K562 (cell line): ENCODE results near the gene ZBTB8B. TPM values are rescaled to one million over a fixed set of nuclear protein-coding genes. Genes with fewer than 3 reads are reported as not detected.

Experiments used
- BDP1 ChIP-seq: IDR thresholded peaks from 3 replicates; pipeline ENCODE4 v1.6.1; 2011; ENCODE audit not compliant: insufficient read length, insufficient read depth
- CCNT2 ChIP-seq: IDR thresholded peaks from 2 replicates; pipeline ENCODE4 v1.6.1; 2011; ENCODE audit warnings: borderline replicate concordance, low read depth, mild to moderate bottlenecking, moderate library complexity, mixed read lengths, low read length; ENCODE audit not compliant: insufficient read length; ENCODE audit errors: extremely low read depth
- CREB1 ChIP-seq, 2 experiments: sonication (generic) in 1 of 2; formaldehyde crosslinking in 1 of 2; IDR thresholded peaks; 2 replicates each; pipeline versions ENCODE4 v1.6.1 to v1.8.0; 2012 to 2022; ENCODE audit warnings: inconsistent platforms in 1 of 2, mild to moderate bottlenecking in 1 of 2, missing genetic modification reagents in 1 of 2, moderate library complexity in 1 of 2
- ETV5 ChIP-seq: sonication (generic); formaldehyde crosslinking; IDR thresholded peaks from 2 replicates; pipeline ENCODE4 v1.4.0; 2020; ENCODE audit warnings: low read depth, mild to moderate bottlenecking, missing genetic modification reagents
- KLF1 ChIP-seq: fragments of 450-650 bp; IDR thresholded peaks from 2 replicates; pipeline ENCODE4 v1.6.1; 2016; ENCODE audit warnings: missing genetic modification characterization, missing compliant biosample characterization
- RBM17 ChIP-seq: fragments of 200-400 bp; formaldehyde crosslinking; IDR thresholded peaks from 2 replicates; pipeline ENCODE4 v1.6.1; 2017; ENCODE audit warnings: low read depth, mild to moderate bottlenecking, low read length, borderline replicate concordance
- SAFB ChIP-seq: fragments of 200-400 bp; formaldehyde crosslinking; IDR thresholded peaks from 2 replicates; pipeline ENCODE4 v1.6.1; 2017; ENCODE audit warnings: low read depth, low read length, borderline replicate concordance
- SOX6 ChIP-seq: fragments of 450-650 bp; IDR thresholded peaks from 2 replicates; pipeline ENCODE4 v1.6.1; 2014; ENCODE audit warnings: mild to moderate bottlenecking
- ZBTB1 ChIP-seq: sonication (generic); formaldehyde crosslinking; IDR thresholded peaks from 2 replicates; pipeline ENCODE4 v1.8.1; 2023; ENCODE audit warnings: missing genetic modification reagents, low read depth, mild to moderate bottlenecking, borderline replicate concordance
- ZNF12 ChIP-seq: sonication (generic); formaldehyde crosslinking; IDR thresholded peaks from 2 replicates; pipeline ENCODE4 v1.4.0; 2020; ENCODE audit warnings: mild to moderate bottlenecking, missing genetic modification reagents
- ZNF253 ChIP-seq: fragments of 250-450 bp; sonication (Bioruptor Pico); conservative IDR thresholded peaks from 2 replicates; pipeline ENCODE4 v1.6.1; 2021; ENCODE audit warnings: mild to moderate bottlenecking
- ZNF830 ChIP-seq: fragments of 250-450 bp; sonication (Bioruptor Pico); IDR thresholded peaks from 2 replicates; pipeline ENCODE4 v1.5.0; 2021; ENCODE audit warnings: mild to moderate bottlenecking
- ZSCAN29 ChIP-seq: fragments of 450-650 bp; IDR thresholded peaks from 2 replicates; pipeline ENCODE4 v1.6.1; 2017
- polyA plus RNA-seq, 8 experiments: library from polyadenylated mRNA; depleted of rRNA in 4 of 8; stranded (reverse) in 5 of 8; unstranded in 3 of 8; fragments of >200 nt; fragmentation: Nextera tagmentation in 2 of 8; fragmentation: Illumina TruSeq in 1 of 8; extraction: Ambion mirVana in 2 of 8; extraction: Trizol in 1 of 8; gene quantifications; 2 replicates each; pipeline versions ENCODE4 v1.2.1 to v1.2.3, GENCODE V29; 2011 to 2014; ENCODE audit warnings: inconsistent platforms in 1 of 8, missing spikeins in 1 of 8
- total RNA-seq, 7 experiments: library from RNA; depleted of rRNA in 6 of 7; stranded (reverse); fragments of >200 nt in 6 of 7; fragmentation: Illumina TruSeq in 2 of 7; extraction: Trizol in 2 of 7; gene quantifications; 2 replicates each; pipeline versions ENCODE4 v1.2.1 to v1.2.3, GENCODE V29; 2011 to 2021; ENCODE audit warnings: low replicate concordance in 1 of 7
- TF ChIP-seq, protein P1 (sequence below): fragments of 250-450 bp; sonication (Bioruptor Pico); IDR thresholded peaks from 2 replicates; pipeline ENCODE4 v1.4.0; 2020; ENCODE audit warnings: mild to moderate bottlenecking, moderate library complexity
- TF ChIP-seq, protein P2 (sequence below), 2 experiments: IDR thresholded peaks in 1 of 2; conservative IDR thresholded peaks in 1 of 2; 2 replicates each; pipeline ENCODE4 v1.6.1; 2016; ENCODE audit warnings: low read depth in 2 of 2, mild to moderate bottlenecking in 1 of 2, missing compliant biosample characterization in 1 of 2, missing genetic modification characterization in 1 of 2, moderate library complexity in 1 of 2
- TF ChIP-seq, protein P3 (sequence below): IDR thresholded peaks from 3 replicates; pipeline ENCODE4 v1.6.1; 2011; ENCODE audit warnings: borderline replicate concordance, mild to moderate bottlenecking; ENCODE audit not compliant: insufficient read length, insufficient read depth
- TF ChIP-seq, protein P4 (sequence below): fragments of 450-650 bp; IDR thresholded peaks from 2 replicates; pipeline ENCODE4 v1.6.1; 2016; ENCODE audit warnings: borderline replicate concordance

ZBTB8B gene
- total and polyA plus RNA-seq, 9 of the 15 experiments (the other 6 are each of a cell fraction or from before 2014, with no cell fraction given): not detected

- TF ChIP-seq, protein P1, sequence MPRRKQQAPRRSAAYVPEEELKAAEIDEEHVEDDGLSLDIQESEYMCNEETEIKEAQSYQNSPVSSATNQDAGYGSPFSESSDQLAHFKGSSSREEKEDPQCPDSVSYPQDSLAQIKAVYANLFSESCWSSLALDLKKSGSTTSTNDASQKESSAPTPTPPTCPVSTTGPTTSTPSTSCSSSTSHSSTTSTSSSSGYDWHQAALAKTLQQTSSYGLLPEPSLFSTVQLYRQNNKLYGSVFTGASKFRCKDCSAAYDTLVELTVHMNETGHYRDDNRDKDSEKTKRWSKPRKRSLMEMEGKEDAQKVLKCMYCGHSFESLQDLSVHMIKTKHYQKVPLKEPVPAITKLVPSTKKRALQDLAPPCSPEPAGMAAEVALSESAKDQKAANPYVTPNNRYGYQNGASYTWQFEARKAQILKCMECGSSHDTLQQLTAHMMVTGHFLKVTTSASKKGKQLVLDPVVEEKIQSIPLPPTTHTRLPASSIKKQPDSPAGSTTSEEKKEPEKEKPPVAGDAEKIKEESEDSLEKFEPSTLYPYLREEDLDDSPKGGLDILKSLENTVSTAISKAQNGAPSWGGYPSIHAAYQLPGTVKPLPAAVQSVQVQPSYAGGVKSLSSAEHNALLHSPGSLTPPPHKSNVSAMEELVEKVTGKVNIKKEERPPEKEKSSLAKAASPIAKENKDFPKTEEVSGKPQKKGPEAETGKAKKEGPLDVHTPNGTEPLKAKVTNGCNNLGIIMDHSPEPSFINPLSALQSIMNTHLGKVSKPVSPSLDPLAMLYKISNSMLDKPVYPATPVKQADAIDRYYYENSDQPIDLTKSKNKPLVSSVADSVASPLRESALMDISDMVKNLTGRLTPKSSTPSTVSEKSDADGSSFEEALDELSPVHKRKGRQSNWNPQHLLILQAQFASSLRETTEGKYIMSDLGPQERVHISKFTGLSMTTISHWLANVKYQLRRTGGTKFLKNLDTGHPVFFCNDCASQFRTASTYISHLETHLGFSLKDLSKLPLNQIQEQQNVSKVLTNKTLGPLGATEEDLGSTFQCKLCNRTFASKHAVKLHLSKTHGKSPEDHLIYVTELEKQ (CRISPR knock-in tag): no peak
- TF ChIP-seq ZNF12 (CRISPR knock-in tag) (no peak), ZNF830 (CRISPR knock-in tag) (no peak), SAFB (no peak), KLF1 (peak; percentile 18), ETV5 (CRISPR knock-in tag) (no peak), ZSCAN29 (no peak), ZNF253 (no peak), BDP1 (no peak), SOX6 (peak; percentile 52; the same call in 1 of the 2 replicates), CCNT2 (no peak), ZBTB1 (CRISPR knock-in tag) (peak; percentile 40; the same call in 1 of the 2 replicates), CREB1 (IDR thresholded peaks at IDR 0.05) (no peak), CREB1 (CRISPR knock-in tag; IDR thresholded peaks at IDR 0.05) (no peak), RBM17 (no peak)
- TF ChIP-seq, protein P2, sequence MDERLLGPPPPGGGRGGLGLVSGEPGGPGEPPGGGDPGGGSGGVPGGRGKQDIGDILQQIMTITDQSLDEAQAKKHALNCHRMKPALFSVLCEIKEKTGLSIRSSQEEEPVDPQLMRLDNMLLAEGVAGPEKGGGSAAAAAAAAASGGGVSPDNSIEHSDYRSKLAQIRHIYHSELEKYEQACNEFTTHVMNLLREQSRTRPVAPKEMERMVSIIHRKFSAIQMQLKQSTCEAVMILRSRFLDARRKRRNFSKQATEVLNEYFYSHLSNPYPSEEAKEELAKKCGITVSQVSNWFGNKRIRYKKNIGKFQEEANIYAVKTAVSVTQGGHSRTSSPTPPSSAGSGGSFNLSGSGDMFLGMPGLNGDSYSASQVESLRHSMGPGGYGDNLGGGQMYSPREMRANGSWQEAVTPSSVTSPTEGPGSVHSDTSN (CRISPR knock-in tag; IDR thresholded peaks at IDR 0.05; ENCODE audit: low read depth): no peak
- TF ChIP-seq, protein P2 (tag; conservative IDR thresholded peaks at IDR 0.05; ENCODE audit: low read depth): no peak
- TF ChIP-seq, protein P3, sequence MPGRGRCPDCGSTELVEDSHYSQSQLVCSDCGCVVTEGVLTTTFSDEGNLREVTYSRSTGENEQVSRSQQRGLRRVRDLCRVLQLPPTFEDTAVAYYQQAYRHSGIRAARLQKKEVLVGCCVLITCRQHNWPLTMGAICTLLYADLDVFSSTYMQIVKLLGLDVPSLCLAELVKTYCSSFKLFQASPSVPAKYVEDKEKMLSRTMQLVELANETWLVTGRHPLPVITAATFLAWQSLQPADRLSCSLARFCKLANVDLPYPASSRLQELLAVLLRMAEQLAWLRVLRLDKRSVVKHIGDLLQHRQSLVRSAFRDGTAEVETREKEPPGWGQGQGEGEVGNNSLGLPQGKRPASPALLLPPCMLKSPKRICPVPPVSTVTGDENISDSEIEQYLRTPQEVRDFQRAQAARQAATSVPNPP: no peak
- TF ChIP-seq, protein P4, sequence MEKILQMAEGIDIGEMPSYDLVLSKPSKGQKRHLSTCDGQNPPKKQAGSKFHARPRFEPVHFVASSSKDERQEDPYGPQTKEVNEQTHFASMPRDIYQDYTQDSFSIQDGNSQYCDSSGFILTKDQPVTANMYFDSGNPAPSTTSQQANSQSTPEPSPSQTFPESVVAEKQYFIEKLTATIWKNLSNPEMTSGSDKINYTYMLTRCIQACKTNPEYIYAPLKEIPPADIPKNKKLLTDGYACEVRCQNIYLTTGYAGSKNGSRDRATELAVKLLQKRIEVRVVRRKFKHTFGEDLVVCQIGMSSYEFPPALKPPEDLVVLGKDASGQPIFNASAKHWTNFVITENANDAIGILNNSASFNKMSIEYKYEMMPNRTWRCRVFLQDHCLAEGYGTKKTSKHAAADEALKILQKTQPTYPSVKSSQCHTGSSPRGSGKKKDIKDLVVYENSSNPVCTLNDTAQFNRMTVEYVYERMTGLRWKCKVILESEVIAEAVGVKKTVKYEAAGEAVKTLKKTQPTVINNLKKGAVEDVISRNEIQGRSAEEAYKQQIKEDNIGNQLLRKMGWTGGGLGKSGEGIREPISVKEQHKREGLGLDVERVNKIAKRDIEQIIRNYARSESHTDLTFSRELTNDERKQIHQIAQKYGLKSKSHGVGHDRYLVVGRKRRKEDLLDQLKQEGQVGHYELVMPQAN: no peak
Observed at GRCh38 chr1:32500387-32501209, 35.7 kb downstream of the ZBTB8B start (continued).
